ENCODE results near the gene COX4I2.

DNA sequence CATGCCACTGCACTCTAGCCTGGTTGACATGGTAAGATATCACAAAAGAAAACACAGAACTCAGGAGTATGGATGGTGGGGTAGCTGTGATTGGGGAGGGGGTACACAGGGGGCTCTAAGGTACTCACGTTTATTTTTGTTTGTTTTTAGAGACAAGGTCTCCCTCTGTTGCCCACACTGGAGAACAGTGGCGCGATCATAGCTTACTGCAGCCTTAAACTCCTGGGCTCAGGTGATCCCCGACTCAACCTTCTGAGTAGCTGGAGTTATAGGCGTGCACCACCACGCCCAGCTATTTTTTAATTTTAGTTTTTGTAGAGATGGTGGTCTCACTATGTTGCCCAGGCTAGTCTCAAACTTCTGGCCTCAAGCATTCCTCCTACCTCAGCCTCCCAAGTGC lies 55.7 kb downstream of the COX4I2 start:
- TF ChIP-seq, protein P1, sequence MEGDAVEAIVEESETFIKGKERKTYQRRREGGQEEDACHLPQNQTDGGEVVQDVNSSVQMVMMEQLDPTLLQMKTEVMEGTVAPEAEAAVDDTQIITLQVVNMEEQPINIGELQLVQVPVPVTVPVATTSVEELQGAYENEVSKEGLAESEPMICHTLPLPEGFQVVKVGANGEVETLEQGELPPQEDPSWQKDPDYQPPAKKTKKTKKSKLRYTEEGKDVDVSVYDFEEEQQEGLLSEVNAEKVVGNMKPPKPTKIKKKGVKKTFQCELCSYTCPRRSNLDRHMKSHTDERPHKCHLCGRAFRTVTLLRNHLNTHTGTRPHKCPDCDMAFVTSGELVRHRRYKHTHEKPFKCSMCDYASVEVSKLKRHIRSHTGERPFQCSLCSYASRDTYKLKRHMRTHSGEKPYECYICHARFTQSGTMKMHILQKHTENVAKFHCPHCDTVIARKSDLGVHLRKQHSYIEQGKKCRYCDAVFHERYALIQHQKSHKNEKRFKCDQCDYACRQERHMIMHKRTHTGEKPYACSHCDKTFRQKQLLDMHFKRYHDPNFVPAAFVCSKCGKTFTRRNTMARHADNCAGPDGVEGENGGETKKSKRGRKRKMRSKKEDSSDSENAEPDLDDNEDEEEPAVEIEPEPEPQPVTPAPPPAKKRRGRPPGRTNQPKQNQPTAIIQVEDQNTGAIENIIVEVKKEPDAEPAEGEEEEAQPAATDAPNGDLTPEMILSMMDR (IDR thresholded peaks at IDR 0.05) = no peak
- TF ChIP-seq POLR2A (IDR thresholded peaks at IDR 0.05) = no peak
